GM19193 (cell line): ENCODE results near the gene PRRG2.

ENCODE experiments used
- POLR2A ChIP-seq: IDR thresholded peaks from 4 replicates; pipeline ENCODE4 v1.6.1; 2011; ENCODE audit not compliant: insufficient read depth, insufficient read length; ENCODE audit errors: extremely low read depth

Gene PRRG2

GRCh38 chr19:49635530-49636232, 54.6 kb downstream of the PRRG2 start:
- TF ChIP-seq POLR2A, result no peak

- no peak for TF ChIP-seq POLR2A
Measured at GRCh38 chr19:49636233-49636932, 55.3 kb downstream of the PRRG2 start.

DNA sequence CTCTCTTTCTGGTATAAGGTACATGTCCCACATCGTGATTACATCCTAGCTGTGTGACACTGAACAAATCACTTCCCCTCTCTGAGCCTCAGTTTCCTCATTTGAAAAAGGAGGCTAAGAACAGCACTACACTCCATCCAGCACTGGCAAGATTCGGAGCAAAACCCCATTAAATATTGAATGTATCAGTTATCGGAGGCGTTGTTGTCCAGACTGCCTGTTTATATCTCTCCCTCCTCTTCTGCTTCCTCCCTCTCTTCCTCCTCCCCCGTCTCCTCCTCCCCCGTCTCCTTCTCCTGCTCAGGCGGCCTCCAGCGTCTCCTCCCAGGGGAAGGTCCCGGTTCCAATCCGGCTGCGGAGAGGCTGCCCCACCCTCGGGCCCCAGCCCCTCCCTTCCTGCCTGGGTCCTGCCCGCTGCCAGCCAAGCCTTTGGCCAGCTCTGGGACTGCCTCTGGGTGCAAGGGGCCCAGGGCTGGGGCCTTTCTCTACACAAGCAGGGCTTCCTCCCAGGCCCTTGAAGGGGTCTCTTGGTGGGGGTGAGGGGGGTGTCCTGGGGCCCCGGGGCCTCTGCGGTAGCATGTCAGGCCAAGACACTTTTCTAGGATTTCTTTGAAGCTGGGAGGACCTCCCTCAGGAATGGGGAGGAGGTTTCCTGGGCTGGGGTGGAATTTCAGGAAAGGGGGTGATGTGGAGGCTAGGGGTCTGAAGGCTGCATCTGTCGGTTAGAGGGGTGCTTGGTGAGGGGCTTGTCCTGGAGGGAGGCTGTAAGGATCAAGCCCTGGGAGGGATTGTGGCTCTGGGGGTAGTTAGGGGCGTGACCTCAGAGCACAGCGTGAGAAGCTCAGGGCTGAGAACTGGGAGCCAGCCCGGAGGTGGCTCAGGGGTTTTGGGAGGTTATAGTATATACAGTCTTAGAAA, 57.0 kb downstream of the PRRG2 start:
- no peak for TF ChIP-seq POLR2A

DNA sequence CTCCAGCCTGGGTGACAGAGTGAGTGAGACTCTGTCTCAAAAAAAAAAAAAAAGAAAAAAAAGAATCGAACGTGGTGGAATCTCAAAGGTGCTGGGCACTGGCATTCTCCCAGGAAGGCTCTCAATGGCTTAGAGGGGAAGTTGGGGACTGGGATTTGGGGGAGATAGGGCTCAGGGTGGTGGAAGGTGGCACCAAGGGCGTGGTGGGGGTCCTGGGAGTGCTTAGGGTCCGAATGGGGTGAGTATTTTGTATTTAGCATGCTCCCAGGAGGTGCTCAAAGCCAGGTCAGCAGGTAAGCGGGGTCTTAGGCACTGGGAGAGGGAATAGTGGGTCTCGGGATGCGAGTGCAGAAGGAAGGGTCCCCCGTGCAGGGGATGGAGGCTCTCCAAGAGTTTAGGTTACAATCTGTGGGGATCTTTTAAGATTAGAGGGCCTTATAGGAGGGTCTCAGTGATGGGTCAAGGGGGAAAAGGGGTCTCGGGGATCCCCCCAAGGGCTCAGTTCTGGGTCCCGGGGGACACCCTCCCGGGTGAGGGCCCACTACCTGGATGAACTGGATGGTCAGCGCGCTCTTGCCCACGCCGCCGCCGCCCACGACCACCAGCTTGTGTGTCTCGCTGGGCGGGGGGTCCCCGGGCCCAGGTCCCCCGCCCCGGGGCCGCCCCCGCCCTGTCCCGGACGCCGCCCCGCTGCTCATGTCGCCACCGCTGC, 58.4 kb downstream of the PRRG2 start:
- TF ChIP-seq POLR2A, result no peak

DNA sequence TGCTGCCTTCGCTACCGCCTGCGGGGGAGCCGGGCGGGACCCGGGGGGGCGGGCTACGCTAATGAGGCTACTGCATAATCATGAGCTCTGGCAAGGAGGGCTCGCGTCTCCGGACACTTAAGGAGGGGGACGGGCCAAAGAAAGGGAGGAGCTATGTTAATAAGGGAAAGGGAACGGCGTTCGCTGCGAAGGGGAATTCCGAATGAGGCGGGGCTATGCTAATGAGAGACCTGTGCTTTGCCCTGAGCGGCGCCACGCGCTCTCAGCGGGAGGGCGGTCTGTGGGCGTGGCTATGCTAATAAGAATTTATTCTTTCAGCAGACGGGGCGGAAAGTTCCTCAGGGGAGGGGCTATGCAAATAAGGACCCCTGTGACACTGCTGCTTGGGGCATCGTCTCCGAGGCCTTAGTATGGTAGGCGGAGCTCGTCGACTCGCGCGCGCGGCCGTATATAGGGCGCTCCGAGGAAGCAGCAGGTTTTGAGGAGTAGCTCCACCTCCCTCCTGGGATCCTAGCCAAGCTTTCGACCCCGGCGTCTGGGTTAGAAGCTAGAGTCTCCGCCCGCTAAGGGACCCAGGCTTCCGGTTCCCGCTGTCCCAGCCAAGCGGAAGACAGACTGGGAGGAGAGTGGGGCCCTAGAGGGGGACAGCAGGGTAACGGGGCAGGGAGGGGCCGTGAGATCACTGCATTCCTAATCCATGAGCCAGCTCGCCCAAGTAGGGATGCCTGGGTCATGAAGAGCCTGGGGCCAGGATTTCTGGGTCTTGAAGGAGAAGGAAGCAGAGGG, 59.2 kb downstream of the PRRG2 start, which contains the start of gene RRAS:
Gene RRAS (minus strand): TSS at position 31 of the 786 bp plus-strand sequence. CDS start 45 bp downstream, outside the sequence.
- peak; percentile 88 for TF ChIP-seq POLR2A
